GM23338 (cell line): ENCODE data around the gene ADCYAP1R1. TPM values are rescaled to one million over a fixed set of nuclear protein-coding genes. Genes with fewer than 3 reads are reported as not detected.

ENCODE experiments used
- ATAC-seq: fragments of 200-7000 bp; cut with Tn5 transposase; 3 replicates; pipeline ENCODE4 v1.9.1; 2020
- DNase-seq: peaks from one replicate; pipeline ENCODE4 v3.0.0-alpha.2; 2015; ENCODE audit warnings: low spot score
- H2AFZ ChIP-seq: fragments of 200-600 bp; sonication (generic); 2 replicates; pipeline ENCODE4 v1.8.0; 2016; ENCODE audit warnings: antibody characterized with exemption, mild to moderate bottlenecking, moderate library complexity
- H3F3A ChIP-seq: fragments of 200-600 bp; sonication (generic); replicated peaks from 2 replicates; pipeline ENCODE4 v1.8.0; 2017; ENCODE audit warnings: antibody characterized with exemption, mixed run types, low read depth
- H3K27ac ChIP-seq: fragments of 200-600 bp; sonication (generic); 2 replicates; pipeline ENCODE4 v1.6.1; 2016; ENCODE audit warnings: low read depth
- H3K27me3 ChIP-seq: fragments of 200-600 bp; sonication (generic); 2 replicates; pipeline ENCODE4 v1.8.0; 2016; ENCODE audit warnings: mild to moderate bottlenecking, mixed run types, moderate library complexity; ENCODE audit not compliant: insufficient read depth
- H3K36me3 ChIP-seq: fragments of 200-600 bp; sonication (generic); 2 replicates; pipeline ENCODE4 v1.8.0; 2016; ENCODE audit warnings: mild to moderate bottlenecking; ENCODE audit not compliant: insufficient read depth
- H3K4me1 ChIP-seq: fragments of 200-600 bp; sonication (generic); 2 replicates; pipeline ENCODE4 v1.8.0; 2016; ENCODE audit warnings: mild to moderate bottlenecking, moderate library complexity; ENCODE audit not compliant: insufficient read depth
- H3K4me2 ChIP-seq: fragments of 200-600 bp; sonication (generic); 2 replicates; pipeline ENCODE4 v1.7.1; 2017; ENCODE audit warnings: mixed run types
- H3K4me3 ChIP-seq: fragments of 200-600 bp; sonication (generic); 2 replicates; pipeline ENCODE4 v1.6.1; 2016; ENCODE audit warnings: mixed run types
- H3K79me2 ChIP-seq: fragments of 200-600 bp; sonication (generic); replicated peaks from 2 replicates; pipeline ENCODE4 v1.8.0; 2017; ENCODE audit warnings: mild to moderate bottlenecking; ENCODE audit not compliant: insufficient read depth
- H3K9me2 ChIP-seq: fragments of 200-600 bp; sonication (generic); 2 replicates; pipeline ENCODE4 v1.8.0; 2017; ENCODE audit not compliant: insufficient read depth
- H4K20me1 ChIP-seq: fragments of 200-600 bp; sonication (generic); replicated peaks from 2 replicates; pipeline ENCODE4 v1.8.0; 2017; ENCODE audit warnings: mild to moderate bottlenecking; ENCODE audit not compliant: insufficient read depth
- H3K27ac Mint-ChIP-seq: 2 replicates; pipeline ENCODE4 v1.8.0; 2020; ENCODE audit warnings: inconsistent platforms, mild to moderate bottlenecking, moderate library complexity, mixed read lengths
- H3K27me3 Mint-ChIP-seq: 3 replicates; pipeline ENCODE4 v1.8.0; 2022; ENCODE audit warnings: low read depth, mild to moderate bottlenecking, moderate library complexity, mixed read lengths, inconsistent platforms; ENCODE audit not compliant: insufficient read depth, poor library complexity
- H3K36me3 Mint-ChIP-seq: 3 replicates; pipeline ENCODE4 v1.8.0; 2021; ENCODE audit warnings: low read depth, mild to moderate bottlenecking, inconsistent platforms, moderate library complexity, mixed read lengths
- H3K4me1 Mint-ChIP-seq: 3 replicates; pipeline ENCODE4 v1.8.0; 2020; ENCODE audit warnings: mild to moderate bottlenecking, inconsistent platforms, mixed read lengths
- H3K4me3 Mint-ChIP-seq: 3 replicates; pipeline ENCODE4 v1.8.0; 2021; ENCODE audit warnings: moderate library complexity, mild to moderate bottlenecking, inconsistent platforms, mixed read lengths
- H3K9me3 Mint-ChIP-seq: 3 replicates; pipeline ENCODE4 v1.8.0; 2020; ENCODE audit warnings: moderate library complexity, mild to moderate bottlenecking, inconsistent platforms, mixed read lengths
- CTCF ChIP-seq, 2 experiments: fragments of 200-600 bp in 1 of 2; sonication (generic) in 1 of 2; conservative IDR thresholded peaks; 2 replicates each; pipeline versions ENCODE4 v1.5.1 to v1.6.1; 2016 to 2017; ENCODE audit warnings: antibody characterized with exemption in 2 of 2, low read depth in 2 of 2, mild to moderate bottlenecking in 2 of 2, moderate library complexity in 1 of 2
- JUNB ChIP-seq: IDR thresholded peaks from one replicate; pipeline ENCODE4 v1.6.1; 2016; ENCODE audit warnings: antibody characterized with exemption; ENCODE audit not compliant: unreplicated experiment
- REST ChIP-seq: IDR thresholded peaks from one replicate; pipeline ENCODE4 v1.6.1; 2018; ENCODE audit warnings: antibody characterized with exemption; ENCODE audit not compliant: unreplicated experiment
- ZNF331 ChIP-seq: fragments of 250-450 bp; sonication (Bioruptor Pico); IDR thresholded peaks from 2 replicates; pipeline ENCODE4 v1.5.0; 2020; ENCODE audit warnings: low read depth, mild to moderate bottlenecking, moderate library complexity
- ZNF462 ChIP-seq: fragments of 250-450 bp; sonication (Bioruptor Pico); IDR thresholded peaks from 2 replicates; pipeline ENCODE4 v1.5.0; 2020; ENCODE audit warnings: mild to moderate bottlenecking, moderate library complexity
- polyA plus RNA-seq: library from polyadenylated mRNA; unstranded; fragments of >200 nt; fragmentation: Nextera tagmentation; extraction: Ambion mirVana; gene quantifications from 2 replicates; pipeline ENCODE4 v1.2.1, GENCODE V29; 2016
- total RNA-seq: library from RNA; depleted of rRNA; stranded (reverse); fragments of >200 nt; shearing (Covaris generic); gene quantifications from 2 replicates; pipeline ENCODE4 v1.2.3, GENCODE V29; 2014

The ADCYAP1R1 gene
- total and polyA plus RNA-seq, 2 experiments from 2014 or later, result 1.8 to 10.6 TPM

- Histone ChIP-seq H3K36me3 (no peaks in the 10 kb centered on the region), H3K27ac (no peak overlapping the region), H3K9me2 (no peaks in the 10 kb centered on the region), H3K79me2 (no peaks in the 10 kb centered on the region), H4K20me1 (no peaks in the 10 kb centered on the region), H3F3A (no peaks in the 10 kb centered on the region), H2AFZ (no peak overlapping the region), H3K4me3 (no peak overlapping the region), H3K4me2 (no peak overlapping the region), H3K4me1 (peaks cover 5% of the 10 kb centered on the region), H3K27me3 (no peaks in the 10 kb centered on the region)
- H3K9me3 Mint-ChIP-seq, result no peaks in the 10 kb centered on the region
- no peak overlapping the region for H3K27ac Mint-ChIP-seq
- DNase-seq (no peak), ATAC-seq (no peak)
- TF ChIP-seq CTCF (conservative IDR thresholded peaks at IDR 0.05; ENCODE audit: low read depth in 2 of 2) (0 out of 4 replicates have a peak, but pooled peaks have one; percentile 11 to 17), REST (no peak), ZNF331 (CRISPR knock-in tag) (no peak), ZNF462 (CRISPR knock-in tag) (no peak), JUNB (no peak)
- peaks cover 5% of the 10 kb centered on the region; the same call in 2 of the 3 replicates for H3K4me1 Mint-ChIP-seq
- H3K4me3 Mint-ChIP-seq, result no peak overlapping the region
- no peaks in the 10 kb centered on the region for H3K36me3 Mint-ChIP-seq
- no peaks in the 10 kb centered on the region for H3K27me3 Mint-ChIP-seq
These were observed 74.9 kb downstream of the ADCYAP1R1 start for GRCh38 chr7:31126976-31127375.
